HG03039 (cell line): Measurements from ENCODE around the gene F2RL2.
A peak's percentile ranks its signal among the peaks of the same experiment; 100 is the strongest.
"Not testable (repeated sequence)": the region's sequence is repeated elsewhere in the genome, so short reads cannot be mapped to it uniquely, and the experiment has no call there.

Experiments
- ATAC-seq: cut with Tn5 transposase; IDR thresholded peaks from one replicate; pipeline ENCODE4 v1.9.1; 2021; ENCODE audit warnings: mild to moderate bottlenecking, moderate library complexity; ENCODE audit not compliant: unreplicated experiment

Gene F2RL2

DNA sequence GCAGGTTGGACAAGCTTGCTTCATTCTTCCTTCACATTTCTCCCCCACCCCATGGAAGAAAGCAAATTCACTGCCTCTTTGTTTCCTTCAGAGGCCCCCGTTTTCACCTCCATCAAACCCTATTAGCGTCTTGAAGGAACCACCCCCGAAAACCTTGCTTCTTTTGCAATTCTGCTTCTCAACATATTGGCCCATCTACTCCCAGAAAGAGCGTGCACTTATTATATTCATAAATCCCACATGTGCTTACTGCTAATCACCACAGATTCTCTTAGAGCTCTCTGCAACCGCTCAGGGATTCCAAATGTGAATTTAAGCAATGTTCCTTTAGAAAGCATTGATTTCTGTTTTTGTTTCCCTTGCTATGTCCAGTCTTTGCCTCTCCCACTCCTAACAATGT, 1.1 kb downstream of the F2RL2 start:
- ATAC-seq, result no peak

DNA sequence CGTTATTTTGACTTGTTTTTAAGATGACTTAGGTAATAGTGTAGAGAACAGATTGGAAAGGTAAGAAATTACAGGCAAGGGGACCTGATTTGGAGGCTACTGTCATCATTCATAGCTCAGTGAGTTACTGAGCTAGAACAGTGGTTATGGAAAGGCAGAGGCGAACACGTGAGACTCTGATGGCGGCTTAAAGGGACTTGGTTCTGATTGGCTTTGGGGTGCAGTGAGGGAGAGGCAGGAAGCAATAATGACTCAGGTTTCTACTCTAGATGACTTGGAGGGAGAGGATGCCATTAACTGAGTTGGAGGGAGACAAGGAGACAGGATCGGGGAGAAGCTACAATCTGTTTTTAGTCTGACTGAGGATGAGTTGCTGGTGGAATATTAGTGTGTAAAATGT, 3.0 kb downstream of the F2RL2 start:
- no peak for ATAC-seq

DNA sequence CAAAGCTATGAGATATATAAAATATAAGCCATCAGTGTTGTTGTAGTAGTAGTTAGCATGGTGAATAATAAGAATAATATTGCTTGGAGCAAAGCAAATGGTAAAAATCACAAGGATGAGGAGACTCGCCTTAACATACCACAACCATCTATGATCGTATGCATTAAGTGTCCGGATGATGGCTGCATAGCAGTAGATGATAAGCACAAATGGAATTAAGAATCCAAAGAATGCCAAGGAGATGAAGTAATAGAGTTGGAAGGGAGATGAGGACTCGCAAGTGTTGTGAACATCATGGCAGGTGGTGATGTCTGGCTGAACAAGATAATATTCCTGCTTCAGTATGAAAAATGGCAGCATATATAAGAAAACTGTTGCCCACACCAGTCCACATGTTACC, 5.5 kb downstream of the F2RL2 start:
- ATAC-seq, result no peak

DNA sequence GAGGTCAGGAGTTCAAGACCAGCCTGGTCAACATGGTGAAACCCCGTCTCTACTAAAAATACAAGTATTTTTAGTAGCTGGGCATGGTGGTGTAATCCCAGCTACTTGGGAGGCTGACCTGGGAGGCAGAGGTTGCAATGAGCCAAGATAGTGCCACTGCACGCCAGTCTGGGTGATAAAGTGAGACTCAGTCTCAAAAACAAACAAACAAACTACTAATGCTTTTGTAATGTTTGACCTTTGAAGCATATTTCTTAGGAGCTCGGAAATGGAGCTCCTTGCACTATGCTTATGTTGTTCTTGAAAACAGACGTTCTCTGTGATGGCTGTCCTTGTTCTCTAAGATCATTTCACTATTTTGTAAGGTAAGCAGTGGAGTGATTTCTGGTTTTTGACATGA, 6.0 kb downstream of the F2RL2 start:
- no peak for ATAC-seq

DNA sequence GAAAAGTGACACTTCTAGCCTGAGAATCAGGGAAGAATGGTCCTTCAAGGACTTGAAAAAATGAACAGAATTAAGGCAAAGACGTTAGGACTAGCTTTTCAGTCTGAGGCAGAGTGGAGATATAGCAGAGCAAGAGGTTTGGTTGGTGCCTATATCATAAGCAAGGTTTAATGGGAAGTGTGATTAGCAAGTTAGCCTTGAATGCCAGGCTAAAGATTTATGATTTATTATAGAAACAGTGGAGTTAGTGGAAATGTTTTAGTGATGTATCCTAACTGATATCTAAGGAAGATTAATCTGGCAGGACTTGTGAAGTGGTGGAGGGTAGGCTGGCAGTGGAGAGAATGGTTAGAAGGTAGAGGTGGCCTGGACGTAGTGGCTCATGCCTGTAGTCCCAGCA, 7.0 kb downstream of the F2RL2 start:
- ATAC-seq, result no peak

DNA sequence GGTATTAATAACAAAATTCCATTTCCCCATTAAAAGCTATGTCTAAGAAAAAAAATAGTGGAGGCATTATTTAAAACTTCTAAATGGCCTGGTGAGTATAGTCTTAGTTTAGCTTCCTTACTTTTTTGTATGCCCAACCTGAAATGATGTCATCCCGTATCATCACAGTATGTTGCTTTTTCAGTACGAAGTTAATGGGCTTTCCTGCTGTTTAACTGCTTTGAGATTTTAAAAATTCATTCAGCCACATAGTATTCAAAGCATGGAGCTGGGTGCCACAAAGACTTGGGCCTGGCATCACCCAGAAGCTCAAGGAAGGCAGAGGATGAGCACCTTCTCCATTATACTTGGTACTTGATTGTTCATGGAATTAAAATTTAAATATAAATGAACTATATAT, 7.4 kb downstream of the F2RL2 start:
- no peak for ATAC-seq

DNA sequence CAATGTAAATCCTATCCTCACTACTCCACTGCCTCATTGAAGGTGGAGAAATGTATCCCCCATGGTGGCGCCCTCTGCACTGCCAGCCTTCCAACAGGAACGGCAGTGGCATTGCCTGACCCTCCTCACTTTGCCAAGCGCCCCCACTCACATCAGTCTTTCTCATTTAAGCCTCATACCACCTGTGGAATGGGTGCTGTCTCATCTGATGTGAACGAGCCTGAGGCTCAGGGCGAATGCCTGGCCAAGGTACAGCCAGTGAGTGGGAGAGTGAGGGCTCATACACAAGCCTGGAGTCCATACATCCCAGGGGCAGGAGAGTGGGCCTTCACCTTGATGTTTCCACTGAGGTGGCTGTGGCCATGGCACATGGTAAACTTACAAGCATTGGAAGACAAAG, 10.3 kb downstream of the F2RL2 start:
- no peak for ATAC-seq

DNA sequence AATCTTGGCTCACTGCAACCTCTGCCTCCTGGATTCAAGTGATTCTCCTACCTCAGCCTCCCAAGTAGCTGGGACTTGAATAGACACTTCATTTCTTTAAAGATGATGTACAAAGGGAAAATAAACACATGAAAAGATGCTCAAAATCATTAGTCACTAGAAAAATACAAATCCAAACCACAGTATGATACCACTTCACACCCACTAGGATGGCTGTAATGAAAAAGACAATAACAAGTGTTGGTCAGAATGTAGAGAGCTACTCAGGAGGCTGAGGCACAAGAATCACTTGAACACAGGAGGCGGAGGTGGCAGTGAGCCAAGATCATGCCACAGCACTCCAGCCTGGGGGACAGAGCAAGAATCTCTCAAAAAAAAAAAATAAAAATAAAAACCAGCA, 13.0 kb downstream of the F2RL2 start:
- ATAC-seq, result no peak

DNA sequence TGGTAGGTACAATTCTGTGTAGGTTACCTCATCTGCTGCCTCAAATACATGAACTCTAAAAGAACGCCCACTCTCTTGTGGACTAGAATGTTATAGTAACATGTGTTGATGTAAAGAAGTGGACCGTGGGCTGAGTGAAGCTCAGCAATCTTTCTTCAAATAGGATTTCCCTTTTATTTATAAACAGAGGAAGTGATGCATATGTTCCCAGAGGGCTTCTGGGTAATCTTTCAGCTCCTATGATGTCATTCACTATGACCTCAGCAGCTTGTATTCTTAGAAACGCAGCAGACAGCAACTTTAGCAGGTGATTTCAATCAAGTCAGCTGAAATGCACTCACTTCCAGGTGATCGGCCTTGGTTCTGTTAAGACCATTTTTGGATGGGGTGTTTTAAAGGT, 14.4 kb downstream of the F2RL2 start:
- no peak for ATAC-seq

DNA sequence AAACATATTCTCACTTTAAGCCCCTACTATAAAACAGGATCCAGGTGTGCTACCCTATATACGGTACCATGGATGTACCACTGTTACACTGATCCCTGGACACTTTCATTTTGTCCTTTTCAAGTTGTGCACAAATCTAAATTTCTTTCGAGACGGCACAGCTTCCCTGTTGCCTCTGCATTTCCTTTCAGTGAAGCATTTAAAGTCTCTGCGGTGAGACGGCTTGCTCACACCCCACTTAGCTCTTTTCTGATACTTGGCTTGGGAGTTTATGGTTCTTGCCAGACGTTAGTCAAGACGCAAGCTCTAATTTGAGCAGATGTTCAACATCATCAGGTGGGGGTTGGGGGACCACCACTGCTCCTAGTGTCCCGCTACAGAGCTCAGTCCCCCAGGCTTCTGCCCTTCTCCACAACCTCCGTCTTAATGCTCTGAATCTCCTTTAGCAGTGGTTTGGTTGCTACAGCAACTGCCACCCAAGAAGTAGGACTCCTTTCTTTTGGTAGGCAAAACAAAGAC, 15.8 kb downstream of the F2RL2 start:
- no peak for ATAC-seq

DNA sequence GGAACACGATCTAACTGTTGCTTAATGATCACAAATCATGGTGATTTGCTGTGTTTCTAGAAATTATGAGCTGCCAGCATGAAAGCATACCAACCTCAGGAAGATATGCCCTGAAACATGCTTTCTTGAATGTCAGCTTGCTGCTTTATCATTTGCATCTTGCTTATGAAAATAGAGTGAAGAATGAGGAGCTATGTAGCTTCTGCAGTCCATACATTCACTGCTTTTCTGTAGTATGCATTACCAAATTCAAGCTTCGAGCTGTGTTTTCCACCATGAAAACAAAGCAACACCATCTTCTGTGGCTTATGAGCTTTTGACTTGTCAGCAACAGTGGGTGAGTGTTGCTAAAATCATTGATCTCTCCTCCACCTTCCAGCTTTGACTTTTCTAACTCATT, 16.5 kb downstream of the F2RL2 start:
- no peak for ATAC-seq

DNA sequence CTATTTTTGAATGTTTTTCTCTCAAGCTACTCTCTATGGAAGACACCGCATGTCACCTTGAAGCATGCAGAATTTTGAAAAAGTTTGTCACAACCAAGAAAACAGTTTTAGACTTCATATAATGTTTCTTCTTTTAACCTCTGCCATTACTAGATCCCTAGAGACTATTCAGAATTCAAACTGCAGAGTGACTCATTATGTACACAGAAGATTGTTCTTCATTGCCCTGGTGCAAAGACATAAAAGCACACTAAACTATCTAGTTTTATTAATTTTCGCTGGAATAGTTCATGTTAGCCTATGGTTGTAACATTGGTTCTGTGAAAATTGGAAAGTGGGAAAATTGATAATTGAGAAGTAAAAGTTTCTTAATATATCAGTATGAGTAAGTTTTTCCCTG, 18.4 kb downstream of the F2RL2 start:
- no peak for ATAC-seq

DNA sequence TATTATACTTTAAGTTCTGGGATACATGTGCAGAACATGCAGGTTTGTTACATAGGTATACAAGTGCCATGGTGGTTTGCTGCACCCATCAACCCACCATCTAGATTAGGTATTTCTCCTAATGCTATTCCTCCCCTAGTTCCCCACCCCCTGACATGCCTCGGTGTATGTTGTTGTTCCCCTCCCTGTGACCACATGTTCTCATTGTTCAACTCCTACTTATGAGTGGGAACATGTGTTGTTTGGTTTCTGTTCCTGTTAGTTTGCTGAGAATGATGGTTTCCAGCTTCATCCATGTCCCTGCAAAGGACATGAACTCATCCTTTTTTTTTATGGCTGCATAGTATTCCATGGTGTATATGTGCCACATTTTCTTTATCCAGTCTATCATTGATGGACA, 19.2 kb downstream of the F2RL2 start:
- not testable (repeated sequence) for ATAC-seq

DNA sequence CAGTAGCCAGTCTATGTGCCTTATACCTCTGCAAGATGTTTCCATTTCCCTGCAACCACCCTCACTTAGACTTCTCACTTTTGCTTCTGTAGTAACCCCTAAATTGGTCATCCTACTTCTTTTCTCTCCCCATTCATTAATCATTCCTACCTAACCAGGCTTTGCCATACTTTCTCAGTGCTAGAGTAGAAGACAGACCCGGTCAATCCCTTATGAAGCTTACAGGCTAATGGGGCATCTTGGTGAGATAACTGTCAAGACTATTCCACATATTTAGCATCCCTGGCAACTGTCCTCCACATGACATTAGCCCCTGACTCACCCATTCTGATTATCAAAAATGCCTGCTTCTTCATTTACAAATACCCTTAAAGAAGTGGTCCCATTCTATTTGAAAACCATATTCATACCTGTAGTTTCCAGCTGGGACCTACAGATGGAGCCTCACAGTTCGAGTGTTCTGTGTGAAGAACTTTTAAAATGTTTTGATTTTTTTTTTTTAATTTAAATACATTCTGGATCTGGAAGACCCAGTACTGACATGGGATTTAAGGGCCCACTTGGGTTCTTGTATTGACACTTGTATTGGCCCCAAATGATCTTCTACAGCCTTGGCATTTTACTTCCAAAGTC, 21.0 kb downstream of the F2RL2 start:
- no peak for ATAC-seq

DNA sequence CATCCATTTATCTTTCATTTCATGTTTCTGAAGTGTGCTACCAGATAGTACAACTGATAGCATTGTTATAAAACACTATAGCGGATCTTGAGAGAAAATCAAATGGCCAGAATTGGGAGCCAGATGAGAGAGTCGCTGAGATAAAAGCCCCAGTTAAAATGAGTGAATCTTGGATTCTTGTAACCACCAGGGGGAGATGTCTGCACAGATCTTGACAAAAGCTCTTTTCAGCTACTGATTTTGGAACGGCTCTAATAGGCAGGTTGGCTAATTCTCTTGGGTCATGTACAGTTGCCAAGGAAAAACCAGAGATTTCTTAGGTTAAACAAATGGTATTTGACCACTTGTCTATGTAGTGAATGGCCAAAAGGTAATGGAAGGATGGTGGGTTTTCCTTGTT, 21.7 kb downstream of the F2RL2 start:
- no peak for ATAC-seq

DNA sequence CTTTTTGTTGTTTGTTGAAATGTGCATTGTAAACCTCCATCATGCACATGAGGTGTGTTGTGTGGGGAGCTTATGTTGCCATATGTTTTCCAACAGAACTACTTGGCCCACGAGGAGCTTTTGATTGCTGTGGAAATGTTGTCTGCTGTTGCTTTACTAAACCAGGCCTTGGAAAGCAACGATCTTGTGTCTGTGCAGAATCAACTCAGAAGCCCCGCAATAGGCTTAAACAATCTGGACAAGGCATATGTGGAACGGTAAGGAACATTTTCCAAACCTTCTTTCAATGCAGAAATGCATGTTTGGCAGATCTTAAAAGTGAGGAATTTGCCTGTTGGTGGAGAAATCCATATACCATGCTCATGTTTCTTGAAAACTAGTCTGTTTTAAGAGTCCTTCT, 22.5 kb downstream of the F2RL2 start:
- no peak for ATAC-seq

DNA sequence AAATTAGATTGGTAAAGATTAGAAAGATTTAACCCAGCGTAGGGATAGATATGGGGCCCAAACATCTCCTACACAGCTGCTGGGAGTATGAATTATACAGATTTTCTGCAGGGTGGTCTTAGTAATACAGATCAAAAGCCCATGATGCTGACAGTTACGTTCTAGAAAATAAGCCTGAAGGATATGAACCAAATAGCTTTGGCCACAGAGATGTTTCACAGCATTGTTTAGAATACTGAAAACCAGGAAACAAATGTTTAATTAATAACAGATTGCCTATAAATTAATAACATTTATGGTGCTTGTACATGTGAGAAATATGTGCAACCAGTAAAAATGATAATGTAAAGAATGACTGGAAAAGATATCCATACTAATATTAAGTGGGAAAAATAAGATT, 24.7 kb downstream of the F2RL2 start:
- ATAC-seq, result no peak

DNA sequence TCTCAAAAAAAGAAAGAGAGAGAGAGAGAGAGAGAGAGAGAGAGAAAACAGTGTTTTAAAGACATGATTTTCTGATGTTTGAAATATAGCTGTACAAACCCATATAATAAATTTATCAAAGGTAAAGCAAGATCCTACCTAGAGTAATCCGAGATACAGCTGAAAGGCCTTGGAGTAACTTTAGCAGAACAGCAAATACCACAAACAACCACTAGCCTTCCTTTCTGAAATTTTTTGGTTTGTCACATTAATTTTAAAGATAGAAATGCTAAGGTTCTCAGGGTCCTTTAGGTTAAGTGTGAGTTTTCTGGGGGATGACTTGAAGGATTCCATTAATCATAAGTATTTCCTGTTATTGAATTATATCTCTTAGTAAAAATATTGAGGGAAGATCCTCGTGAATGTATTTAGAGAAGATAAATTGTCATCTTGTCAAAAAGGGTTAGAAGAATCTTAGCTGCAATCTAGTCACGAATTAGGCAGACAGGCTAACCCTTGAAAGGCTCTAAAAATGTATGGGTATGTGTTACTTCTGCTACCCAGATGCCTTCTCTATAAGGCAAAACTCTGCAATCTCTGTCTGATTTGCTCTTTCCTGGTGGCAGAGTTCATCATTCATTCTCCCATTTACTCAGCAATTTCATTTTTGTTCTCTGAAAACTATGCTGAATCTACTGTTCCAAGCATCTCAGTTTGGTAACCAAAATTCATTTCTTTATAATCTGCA, 27.3 kb downstream of the F2RL2 start:
- no peak for ATAC-seq

DNA sequence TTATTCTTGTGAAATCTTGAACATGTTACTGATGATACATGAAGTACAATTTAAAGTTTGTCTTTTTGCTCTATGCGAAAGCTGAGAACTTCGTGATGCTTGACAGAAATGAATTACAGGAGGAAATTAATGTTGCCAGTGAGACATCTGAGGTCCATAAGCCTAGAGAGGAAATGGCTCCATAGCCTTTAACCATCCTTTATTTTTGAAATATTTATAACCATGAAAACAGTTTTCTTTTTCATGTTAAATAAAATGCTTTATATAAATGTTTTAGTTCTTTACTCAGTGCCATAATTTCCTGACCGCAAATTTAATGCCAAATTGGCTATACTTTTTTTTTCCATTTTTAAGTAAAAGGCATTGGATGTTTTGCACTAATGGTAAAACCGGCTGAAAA, 29.1 kb downstream of the F2RL2 start:
- no peak for ATAC-seq

DNA sequence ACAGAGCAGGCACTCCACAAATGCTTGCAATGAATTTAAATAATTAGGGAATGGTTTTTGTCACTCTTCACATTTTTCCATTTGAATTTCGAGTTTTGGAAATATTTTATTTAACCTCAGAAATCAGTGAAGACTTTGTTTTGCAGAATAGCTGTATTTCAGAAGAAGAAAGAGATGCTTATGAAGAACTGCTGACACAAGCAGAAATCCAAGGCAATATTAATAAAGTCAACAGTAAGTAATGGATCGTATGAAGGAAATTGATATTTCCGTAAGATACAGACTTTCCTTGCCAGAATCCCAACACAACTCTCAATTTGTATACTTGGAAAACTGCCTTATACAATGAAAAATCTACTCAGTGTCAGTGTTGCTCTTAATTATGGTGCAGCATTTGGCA, 30.5 kb downstream of the F2RL2 start:
- ATAC-seq, result no peak

DNA sequence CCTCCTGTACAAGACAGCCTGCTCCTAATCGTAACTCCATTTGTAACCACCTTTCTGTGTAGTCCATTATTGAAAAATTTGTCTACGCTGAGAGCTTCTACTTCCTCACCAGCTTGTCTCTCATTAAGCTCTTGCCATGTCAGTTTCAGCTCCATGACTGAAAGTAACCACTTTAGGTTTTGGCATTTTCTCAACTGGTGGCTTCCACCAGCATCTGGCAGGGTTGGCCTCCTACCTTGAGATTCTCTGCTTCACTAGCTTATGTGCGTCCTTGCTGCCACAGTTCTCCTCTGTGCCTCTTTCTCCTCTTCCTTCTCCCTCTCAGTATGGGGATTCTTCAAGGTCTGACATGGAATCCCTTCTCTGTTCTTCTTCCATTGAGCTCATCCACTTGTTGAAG, 31.8 kb downstream of the F2RL2 start:
- ATAC-seq, result no peak

DNA sequence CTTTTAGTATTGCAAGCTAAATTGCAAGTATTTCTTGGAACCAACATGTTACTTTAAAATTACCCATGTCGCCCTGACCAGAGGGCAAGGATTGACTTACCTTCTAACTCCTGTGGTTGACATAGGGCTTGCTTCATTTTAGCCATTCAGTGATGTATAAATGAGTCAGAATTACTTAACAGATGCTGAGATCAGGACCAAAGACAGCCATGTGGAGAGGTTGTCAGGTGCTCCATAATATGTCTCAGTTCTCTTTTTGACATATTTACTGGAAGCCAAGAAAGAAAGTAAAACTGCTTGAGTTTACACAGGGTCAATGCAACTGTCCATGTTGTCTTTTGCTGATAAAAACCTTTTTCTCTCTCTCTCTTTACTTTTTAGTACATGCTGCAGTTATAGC, 33.2 kb downstream of the F2RL2 start:
- ATAC-seq, result peak; percentile 95

DNA sequence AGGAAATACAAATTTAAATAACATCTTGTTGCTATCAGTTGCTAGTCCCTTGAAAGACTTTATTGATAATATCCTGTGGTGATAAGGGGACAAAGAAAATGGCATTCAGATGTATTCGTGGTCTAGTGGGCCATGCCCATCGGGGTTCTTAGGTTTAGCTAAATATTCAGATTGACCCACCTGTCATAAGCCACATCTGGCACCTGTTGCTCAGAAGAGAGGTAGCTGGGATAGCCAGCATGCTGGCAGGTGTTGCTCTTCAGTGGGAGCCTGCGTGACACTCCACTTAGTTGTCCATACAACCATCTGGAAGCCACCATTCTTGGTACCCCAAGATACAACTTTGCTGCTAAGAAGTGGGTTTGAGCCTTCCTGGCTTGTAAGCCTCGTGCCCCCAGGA, 36.7 kb downstream of the F2RL2 start:
- no peak for ATAC-seq
